ENCODE measurements around the gene DMXL1.
A peak's percentile ranks its signal among the peaks of the same experiment; 100 is the strongest.

The DMXL1 gene

GRCh38 chr5:119250946-119251901, 180.3 kb downstream of the DMXL1 start:
- no peak overlapping the region for H3K4me3 ChIP-seq (ENCODE audit: low read depth, low read length)
- no peak for TF ChIP-seq CTCF (conservative IDR thresholded peaks at IDR 0.05; ENCODE audit: low read depth, low read length)
- no peak for DNase-seq (ENCODE audit: low read depth)

GRCh38 chr5:119255571-119256356, 184.9 kb downstream of the DMXL1 start:
- no peak overlapping the region for H3K4me3 ChIP-seq (ENCODE audit: low read depth, low read length)
- DNase-seq (ENCODE audit: low read depth): peak; percentile 7
- TF ChIP-seq CTCF (conservative IDR thresholded peaks at IDR 0.05; ENCODE audit: low read depth, low read length): peak; percentile 6

- DNase-seq (ENCODE audit: low read depth): no peak
- no peak overlapping the region for H3K4me3 ChIP-seq (ENCODE audit: low read depth, low read length)
- no peak for TF ChIP-seq CTCF (conservative IDR thresholded peaks at IDR 0.05; ENCODE audit: low read depth, low read length)
Observed at GRCh38 chr5:119257613-119258012, 186.7 kb downstream of the DMXL1 start.

- DNase-seq (ENCODE audit: low read depth): no peak
- H3K4me3 ChIP-seq (ENCODE audit: low read depth, low read length): no peak overlapping the region
- TF ChIP-seq CTCF (conservative IDR thresholded peaks at IDR 0.05; ENCODE audit: low read depth, low read length): no peak
Observed at GRCh38 chr5:119263639-119264038, 192.8 kb downstream of the DMXL1 start.

- H3K4me3 ChIP-seq (ENCODE audit: low read depth, low read length): no peak overlapping the region
- TF ChIP-seq CTCF (conservative IDR thresholded peaks at IDR 0.05; ENCODE audit: low read depth, low read length): no peak
- no peak for DNase-seq (ENCODE audit: low read depth)
Observed at GRCh38 chr5:119264186-119264585, 193.3 kb downstream of the DMXL1 start.

- H3K4me3 ChIP-seq (ENCODE audit: low read depth, low read length): peak overlapping the region; percentile 84
- DNase-seq (ENCODE audit: low read depth): peak; percentile 97
- TF ChIP-seq CTCF (conservative IDR thresholded peaks at IDR 0.05; ENCODE audit: low read depth, low read length): peak; percentile 39
Observed at GRCh38 chr5:119267958-119268386, 197.1 kb downstream of the DMXL1 start.
